HEK293T (cell line): ENCODE measurements around the gene ZFP2.

Experiments used
- ARNT ChIP-seq: fragments of 450-650 bp; IDR thresholded peaks from 2 replicates; pipeline ENCODE4 v1.6.1; 2017; ENCODE audit warnings: mild to moderate bottlenecking
- BHLHE40 ChIP-seq: fragments of 450-650 bp; IDR thresholded peaks from 2 replicates; pipeline ENCODE4 v1.6.1; 2016; ENCODE audit warnings: mild to moderate bottlenecking, moderate library complexity, borderline replicate concordance
- ELF4 ChIP-seq: fragments of 450-650 bp; IDR thresholded peaks from 2 replicates; pipeline ENCODE4 v1.6.1; 2017; ENCODE audit warnings: antibody characterized with exemption
- FOXM1 ChIP-seq: fragments of 450-650 bp; IDR thresholded peaks from 2 replicates; pipeline ENCODE4 v1.6.1; 2017; ENCODE audit warnings: mild to moderate bottlenecking, borderline replicate concordance
- HDGF ChIP-seq: fragments of 450-650 bp; IDR thresholded peaks from 2 replicates; pipeline ENCODE4 v1.6.1; 2017; ENCODE audit warnings: antibody characterized with exemption, borderline replicate concordance
- L3MBTL2 ChIP-seq: fragments of 450-650 bp; conservative IDR thresholded peaks from 2 replicates; pipeline ENCODE4 v1.6.1; 2016; ENCODE audit warnings: mild to moderate bottlenecking
- NFRKB ChIP-seq: fragments of 450-650 bp; IDR thresholded peaks from 2 replicates; pipeline ENCODE4 v1.6.1; 2016; ENCODE audit warnings: mild to moderate bottlenecking, moderate library complexity
- SP1 ChIP-seq: fragments of 450-650 bp; IDR thresholded peaks from 2 replicates; pipeline ENCODE4 v1.6.1; 2017
- SUZ12 ChIP-seq: fragments of 450-650 bp; IDR thresholded peaks from 2 replicates; pipeline ENCODE4 v1.6.1; 2016; ENCODE audit warnings: mild to moderate bottlenecking
- TARDBP ChIP-seq: fragments of 450-650 bp; IDR thresholded peaks from 2 replicates; pipeline ENCODE4 v1.6.1; 2016
- ZNF384 ChIP-seq: fragments of 450-650 bp; IDR thresholded peaks from 2 replicates; pipeline ENCODE4 v1.6.1; 2016

DNA sequence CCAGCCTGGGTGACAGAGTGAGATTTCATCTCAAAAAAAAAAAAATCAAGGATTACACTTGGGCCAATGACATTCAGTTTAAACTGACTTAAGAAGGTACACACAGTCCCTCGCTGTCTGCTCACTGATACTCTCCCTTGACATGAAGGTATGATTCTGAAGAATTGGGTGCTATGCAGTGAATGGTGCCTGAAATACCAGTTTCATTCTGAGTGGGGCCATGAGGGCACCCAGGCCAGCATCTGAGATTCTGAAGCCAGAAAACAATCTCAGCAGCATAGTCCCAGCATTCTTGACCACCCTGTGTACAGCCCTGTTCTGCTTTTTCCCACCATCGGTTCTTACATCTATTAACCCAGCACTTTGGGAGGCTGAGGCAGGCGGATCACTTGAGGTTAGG, 43.8 kb upstream of the ZFP2 start:
- TF ChIP-seq TARDBP = no peak
- TF ChIP-seq FOXM1 = no peak
- no peak for TF ChIP-seq BHLHE40
- no peak for TF ChIP-seq ELF4
- TF ChIP-seq NFRKB = no peak
- TF ChIP-seq SP1 = no peak
- no peak for TF ChIP-seq SUZ12
- TF ChIP-seq ARNT = no peak
- no peak for TF ChIP-seq ZNF384
- TF ChIP-seq L3MBTL2 = no peak
- no peak for TF ChIP-seq HDGF
